Measurements from ENCODE around the gene NTN1. TPM values are rescaled to one million over a fixed set of nuclear protein-coding genes. Genes with fewer than 3 reads are reported as not detected.
A peak's percentile ranks its signal among the peaks of the same experiment; 100 is the strongest.

Gene NTN1
- total RNA-seq, 2 donors from 2014 or later = 68.8 to 79.0 TPM

GRCh38 chr17:9231449-9232154, 210.3 kb downstream of the NTN1 start:
- no peak for ATAC-seq (ENCODE audit: insufficient number of reproducible peaks, low FRiP score, low read depth)
- no peaks in the 10 kb centered on the region for H3K36me3 ChIP-seq
- H3K4me1 ChIP-seq (ENCODE audit: control insufficient read depth in 1 of 2, low read depth in 2 of 2) = peaks cover 9 to 43% of the 10 kb centered on the region in 2 donors
- no peaks in the 10 kb centered on the region for H3K27me3 ChIP-seq (replicated peaks; ENCODE audit: insufficient read depth)
- no peaks in the 10 kb centered on the region for H3K9me3 ChIP-seq
- no peak overlapping the region for H3K4me3 ChIP-seq
- peak overlapping the region; percentile 46 to 85 for H3K27ac ChIP-seq
- no peak for DNase-seq (ENCODE audit: low spot score)
- no peak for TF ChIP-seq CTCF (IDR thresholded peaks at IDR 0.05)

- Histone ChIP-seq H3K4me1 (ENCODE audit: control insufficient read depth in 1 of 2, low read depth in 2 of 2) (peaks cover 11 to 47% of the 10 kb centered on the region in 2 donors), H3K4me3 (no peak overlapping the region), H3K27ac (no peak overlapping the region), H3K36me3 (no peaks in the 10 kb centered on the region), H3K27me3 (replicated peaks; ENCODE audit: insufficient read depth) (no peaks in the 10 kb centered on the region), H3K9me3 (no peaks in the 10 kb centered on the region)
- TF ChIP-seq CTCF (IDR thresholded peaks at IDR 0.05) = no peak
- no peak for ATAC-seq (ENCODE audit: insufficient number of reproducible peaks, low FRiP score, low read depth)
- DNase-seq (ENCODE audit: low spot score) = no peak
Observed at GRCh38 chr17:9232155-9232475, 210.8 kb downstream of the NTN1 start.

GRCh38 chr17:9232591-9233270, 211.4 kb downstream of the NTN1 start:
- ATAC-seq (ENCODE audit: insufficient number of reproducible peaks, low FRiP score, low read depth) = no peak
- TF ChIP-seq CTCF (IDR thresholded peaks at IDR 0.05) = no peak
- Histone ChIP-seq H3K27ac (peak overlapping the region in 1 of 2 donors; percentile 36), H3K4me1 (ENCODE audit: control insufficient read depth in 1 of 2, low read depth in 2 of 2) (peaks cover 11 to 46% of the 10 kb centered on the region in 2 donors), H3K9me3 (no peaks in the 10 kb centered on the region), H3K36me3 (no peaks in the 10 kb centered on the region), H3K4me3 (no peak overlapping the region), H3K27me3 (replicated peaks; ENCODE audit: insufficient read depth) (no peaks in the 10 kb centered on the region)
- DNase-seq (ENCODE audit: low spot score) = no peak

GRCh38 chr17:9233271-9233599, 211.9 kb downstream of the NTN1 start:
- TF ChIP-seq CTCF (IDR thresholded peaks at IDR 0.05) = no peak
- Histone ChIP-seq H3K4me1 (ENCODE audit: control insufficient read depth in 1 of 2, low read depth in 2 of 2) (peaks cover 10 to 46% of the 10 kb centered on the region in 2 donors), H3K9me3 (no peaks in the 10 kb centered on the region), H3K27ac (peak overlapping the region in 1 of 2 donors; percentile 36), H3K36me3 (no peaks in the 10 kb centered on the region), H3K27me3 (replicated peaks; ENCODE audit: insufficient read depth) (no peaks in the 10 kb centered on the region), H3K4me3 (no peak overlapping the region)
- ATAC-seq (ENCODE audit: insufficient number of reproducible peaks, low FRiP score, low read depth) (no peak), DNase-seq (ENCODE audit: low spot score) (no peak)

- peak overlapping the region in 1 of 2 donors; percentile 36 for H3K27ac ChIP-seq
- H3K36me3 ChIP-seq = no peaks in the 10 kb centered on the region
- ATAC-seq (ENCODE audit: insufficient number of reproducible peaks, low FRiP score, low read depth) (no peak), DNase-seq (ENCODE audit: low spot score) (no peak)
- no peaks in the 10 kb centered on the region for H3K9me3 ChIP-seq
- peaks cover 10 to 50% of the 10 kb centered on the region in 2 donors for H3K4me1 ChIP-seq (ENCODE audit: control insufficient read depth in 1 of 2, low read depth in 2 of 2)
- no peaks in the 10 kb centered on the region for H3K27me3 ChIP-seq (replicated peaks; ENCODE audit: insufficient read depth)
- no peak for TF ChIP-seq CTCF (IDR thresholded peaks at IDR 0.05)
- H3K4me3 ChIP-seq = no peak overlapping the region
Observed at GRCh38 chr17:9233761-9234160, 212.5 kb downstream of the NTN1 start.
